IPS-18c (cell line): Measurements from ENCODE around the gene TRAF2.

ENCODE experiments used
- H3K4me3 ChIP-seq: 2 replicates; pipeline ENCODE4 v1.7.0; 2013; ENCODE audit warnings: low read depth, mild to moderate bottlenecking, low read length, moderate library complexity; ENCODE audit not compliant: insufficient read depth
- H3K9me3 ChIP-seq: one replicate; pipeline ENCODE4 v1.6.1; 2013; ENCODE audit warnings: mild to moderate bottlenecking, low read length, moderate library complexity; ENCODE audit not compliant: control insufficient read depth, insufficient read depth

The TRAF2 gene

DNA sequence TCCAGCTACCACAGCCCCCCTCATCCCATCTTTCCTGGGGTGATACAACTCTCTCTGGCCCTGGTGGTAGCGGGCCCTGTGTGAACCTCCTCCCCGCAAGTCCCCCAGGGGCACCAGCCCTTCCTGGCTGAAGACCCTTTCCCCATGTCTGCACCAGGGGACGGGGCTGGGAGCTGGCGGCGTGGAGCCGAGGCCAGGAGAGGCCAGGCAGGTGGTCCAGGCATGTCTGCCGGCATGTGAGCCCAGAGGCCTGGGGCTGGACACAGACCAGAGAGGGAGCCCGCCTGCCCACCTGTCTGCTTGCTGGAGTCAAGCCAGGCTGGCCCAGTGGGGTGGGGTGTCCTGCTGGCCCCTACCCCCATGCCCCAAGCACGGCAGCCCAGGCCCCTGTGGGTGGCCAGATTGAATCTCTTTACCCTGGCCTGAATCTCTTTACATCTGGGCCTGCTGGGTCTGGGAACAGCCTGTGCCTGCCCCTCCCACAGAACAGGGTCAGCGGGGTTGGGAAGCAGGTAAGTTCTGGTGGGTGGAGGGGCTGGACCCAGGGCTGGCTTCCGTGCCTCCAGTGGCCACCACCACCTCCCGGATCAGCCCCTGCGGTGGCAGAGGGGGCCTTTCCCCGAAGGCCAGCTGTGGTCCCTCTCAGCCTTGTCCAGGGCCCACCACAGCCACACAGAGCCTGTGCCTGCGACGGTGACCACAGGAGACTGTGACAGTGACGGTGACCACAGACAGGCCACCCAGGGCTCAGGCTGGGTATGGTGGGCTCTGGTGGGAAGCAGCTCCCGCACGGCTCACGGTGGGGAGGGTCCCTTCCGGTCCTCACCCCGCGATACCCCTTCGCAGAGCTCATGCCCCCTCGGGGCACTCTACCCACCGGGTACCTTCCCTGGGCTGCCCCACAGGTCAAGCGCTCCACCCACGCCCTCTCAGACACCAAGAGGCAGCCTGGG lies 72.9 kb downstream of the TRAF2 start:
- Histone ChIP-seq H3K4me3 (no peak overlapping the region), H3K9me3 (no peaks in the 10 kb centered on the region)

DNA sequence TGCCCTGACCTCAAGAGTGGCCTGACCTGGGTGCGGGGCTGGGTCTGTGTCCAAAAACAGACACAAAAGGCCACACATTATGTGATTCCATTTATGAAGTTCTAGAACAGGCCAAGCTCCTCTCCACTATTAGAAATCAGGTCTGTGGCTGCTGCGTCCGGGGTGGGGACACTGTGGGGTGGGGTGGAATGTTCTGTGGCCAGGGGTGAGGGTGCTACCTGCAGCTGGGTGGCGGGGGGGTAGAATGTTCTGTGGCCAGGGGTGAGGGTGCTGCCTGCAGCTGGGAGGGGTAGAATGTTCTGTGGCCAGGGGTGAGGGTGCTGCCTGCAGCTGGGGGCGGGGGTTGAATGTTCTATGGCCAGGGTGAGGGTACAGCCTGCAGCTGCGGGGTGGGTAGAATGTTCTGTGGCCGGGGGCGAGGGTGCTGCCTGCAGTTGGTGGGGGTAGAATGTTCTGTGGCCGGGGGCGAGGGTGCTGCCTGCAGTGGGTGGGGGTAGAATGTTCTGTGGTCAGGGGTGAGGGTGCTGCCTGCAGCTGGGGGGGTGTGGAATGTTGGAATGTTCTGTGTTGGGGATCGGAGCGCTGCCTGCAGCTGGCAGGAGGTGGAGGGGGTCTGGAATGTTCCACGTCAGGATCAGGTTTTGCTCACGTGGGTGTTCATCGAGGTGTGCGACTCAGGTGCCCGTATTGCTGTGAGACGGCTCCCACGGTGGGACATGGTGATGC lies 74.1 kb downstream of the TRAF2 start:
- H3K9me3 ChIP-seq, result no peaks in the 10 kb centered on the region
- H3K4me3 ChIP-seq, result no peak overlapping the region

DNA sequence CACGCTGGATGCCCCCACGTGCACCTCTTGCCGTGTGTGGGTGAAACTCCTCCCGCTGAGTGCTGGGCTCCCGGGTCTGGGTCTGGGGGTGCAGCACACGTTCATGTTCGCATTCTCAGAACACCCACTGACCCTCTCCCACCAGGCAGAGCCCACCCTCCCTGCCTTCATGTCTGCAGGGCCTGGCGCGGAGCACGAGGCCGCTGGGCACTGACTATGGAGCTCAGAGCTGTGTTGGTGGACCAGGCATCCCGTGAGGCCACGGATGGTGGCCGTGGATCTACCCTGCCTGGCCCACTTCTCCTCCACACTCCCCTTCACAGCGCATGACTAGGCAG lies 74.6 kb downstream of the TRAF2 start:
- H3K9me3 ChIP-seq, result no peaks in the 10 kb centered on the region

DNA sequence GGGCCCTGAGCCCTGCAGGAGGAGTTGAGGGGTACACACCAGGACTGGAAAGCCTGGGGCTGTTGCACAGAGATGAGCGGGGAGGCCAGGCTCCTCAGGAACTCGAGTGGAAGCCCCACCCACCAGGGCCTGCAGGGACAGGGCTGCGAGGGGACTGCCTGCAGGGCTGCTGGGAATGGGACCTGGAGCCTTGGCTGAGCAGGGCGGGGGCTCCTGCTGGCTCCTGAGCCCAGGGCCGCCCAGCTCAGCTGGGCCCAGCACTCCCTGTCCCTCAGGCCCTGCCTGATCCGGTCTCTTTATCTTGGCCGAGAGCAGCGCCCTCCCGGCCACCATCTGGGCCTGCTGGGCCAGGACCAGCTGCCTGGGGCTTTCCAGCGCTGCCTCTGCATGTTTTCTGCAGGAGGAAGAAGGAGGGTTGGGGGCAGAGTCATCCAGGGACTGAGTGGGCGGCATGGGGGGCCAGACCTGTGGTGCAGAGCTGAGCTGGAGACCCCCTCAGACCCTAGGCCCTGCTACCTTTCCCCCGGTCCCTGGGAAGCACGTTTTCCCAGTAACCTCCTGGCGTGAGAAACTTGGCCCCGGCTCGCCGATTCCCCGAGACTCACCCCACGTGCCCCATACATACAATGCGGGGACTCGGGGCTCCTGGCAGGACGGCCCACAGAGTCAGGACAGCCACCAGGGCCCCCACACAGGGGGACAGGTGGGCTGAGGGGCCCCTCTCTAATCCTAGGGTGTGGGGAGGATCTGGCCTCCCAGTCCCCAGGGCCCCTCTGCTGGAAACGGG lies 75.2 kb downstream of the TRAF2 start:
- Histone ChIP-seq H3K4me3 (no peak overlapping the region), H3K9me3 (no peaks in the 10 kb centered on the region)

More for the DNA sequence above, 74.6 kb downstream of the TRAF2 start:
- no peak overlapping the region for H3K4me3 ChIP-seq

DNA sequence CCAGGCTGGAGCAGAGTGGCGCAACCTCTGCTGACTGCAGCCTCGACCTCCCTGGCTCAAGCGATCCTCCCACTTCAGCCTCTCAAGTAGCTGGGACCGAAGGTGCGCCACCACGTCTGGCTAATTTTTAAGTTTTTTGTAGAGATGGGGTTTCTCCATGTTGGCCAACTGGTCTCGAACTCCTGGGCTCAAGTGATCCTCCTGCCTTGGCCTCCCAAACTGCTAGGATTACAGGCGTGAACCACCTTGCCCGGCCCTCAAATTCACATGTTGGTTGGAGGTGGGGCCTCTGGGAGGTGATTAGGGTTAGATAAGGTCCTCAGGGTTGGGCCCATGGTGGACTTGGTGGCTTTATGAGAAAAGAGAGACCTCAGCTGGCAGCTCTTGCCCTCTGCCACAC lies 75.8 kb downstream of the TRAF2 start:
- Histone ChIP-seq H3K9me3 (no peaks in the 10 kb centered on the region), H3K4me3 (no peak overlapping the region)

DNA sequence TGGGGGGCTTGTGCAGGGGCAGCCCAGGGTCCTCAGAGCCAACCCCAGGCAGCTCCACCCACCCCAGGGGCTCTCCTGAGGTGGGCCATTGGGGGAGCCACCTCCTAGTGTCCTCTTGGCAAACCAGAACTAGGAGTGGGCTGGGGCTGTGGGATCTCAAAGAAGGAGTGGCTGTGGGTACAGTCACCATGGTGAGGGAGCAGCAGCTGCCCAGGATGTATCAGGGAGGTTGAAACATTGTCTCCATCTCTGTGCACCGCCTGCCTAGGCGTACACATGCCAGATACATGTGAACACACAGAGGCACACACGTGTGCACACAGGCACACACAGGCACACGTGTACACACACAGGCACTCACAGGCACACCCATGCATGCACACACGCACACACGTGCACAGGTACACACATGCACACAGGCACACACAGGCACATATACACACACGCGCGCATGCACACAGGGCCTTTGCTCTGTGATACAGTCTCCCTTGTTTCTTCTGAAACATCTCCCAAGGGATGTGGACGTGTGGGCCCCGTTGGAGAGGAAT lies 76.5 kb downstream of the TRAF2 start:
- Histone ChIP-seq H3K4me3 (no peak overlapping the region), H3K9me3 (no peaks in the 10 kb centered on the region)

DNA sequence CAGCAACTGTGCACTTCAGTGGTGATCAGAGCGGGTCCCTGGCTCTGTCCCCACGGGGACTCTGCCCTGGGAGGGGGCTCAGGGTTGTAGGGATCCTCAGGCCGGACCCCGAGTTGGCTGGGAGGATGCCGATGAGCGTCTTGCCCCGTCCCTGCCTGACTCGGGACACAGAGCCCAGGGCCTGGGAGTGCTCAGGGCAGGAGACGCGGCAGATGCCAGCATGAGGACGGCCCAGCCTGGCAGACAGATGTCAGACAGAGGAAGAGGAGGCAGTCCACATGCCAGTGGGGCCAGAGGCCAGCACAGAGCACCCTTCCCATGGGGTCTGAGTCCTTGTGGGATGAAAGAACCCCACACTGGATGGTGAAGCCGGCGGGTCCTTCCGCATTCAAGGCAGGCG lies 77.0 kb downstream of the TRAF2 start:
- Histone ChIP-seq H3K9me3 (no peaks in the 10 kb centered on the region), H3K4me3 (no peak overlapping the region)

DNA sequence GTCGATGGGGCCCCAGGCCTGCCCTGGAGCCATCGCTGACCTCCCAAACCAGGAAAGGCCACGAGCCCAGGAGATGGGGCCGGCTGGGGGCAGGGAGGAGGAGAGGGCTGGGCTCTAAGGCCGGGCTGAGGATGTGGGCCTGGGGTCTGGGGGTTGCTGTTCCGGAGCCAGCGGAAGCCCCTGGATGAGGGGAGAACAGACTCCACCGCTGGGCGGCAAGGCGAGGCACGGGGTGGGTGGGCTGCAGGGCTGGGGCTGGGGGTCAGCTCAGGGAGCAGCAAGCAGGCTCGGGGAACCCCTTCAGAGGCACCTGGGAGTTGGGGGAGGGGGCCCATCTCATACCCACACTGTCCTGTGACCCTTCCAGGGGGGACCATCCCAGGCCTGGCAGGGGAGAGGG lies 77.4 kb downstream of the TRAF2 start:
- no peaks in the 10 kb centered on the region for H3K9me3 ChIP-seq
- no peak overlapping the region for H3K4me3 ChIP-seq

DNA sequence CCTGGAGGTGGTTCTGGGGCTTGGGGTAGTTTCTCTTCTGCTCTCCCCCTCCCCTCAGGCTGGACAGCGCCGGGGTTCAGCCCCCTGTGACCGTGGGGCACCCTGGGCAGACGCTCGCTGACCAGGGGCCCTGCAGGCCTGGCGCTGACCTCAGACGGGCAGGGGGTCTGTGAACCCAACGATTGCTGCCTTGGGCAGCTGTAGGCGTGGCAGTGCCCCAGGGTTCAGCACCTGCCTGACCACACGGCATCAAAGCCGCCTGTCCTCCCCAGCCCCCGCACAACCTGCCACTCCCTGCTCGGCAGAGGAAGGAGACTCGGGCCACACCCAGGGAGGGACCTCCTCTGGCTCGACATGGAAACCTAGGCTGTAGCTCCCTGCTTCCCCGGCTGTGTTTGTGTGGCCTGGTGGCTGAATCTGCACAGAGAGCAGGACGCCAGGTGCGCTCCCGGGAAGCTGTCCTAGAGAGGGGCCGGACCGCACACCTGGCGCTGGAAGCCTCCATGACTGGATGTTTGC lies 77.9 kb downstream of the TRAF2 start:
- no peak overlapping the region for H3K4me3 ChIP-seq
- H3K9me3 ChIP-seq, result no peaks in the 10 kb centered on the region

DNA sequence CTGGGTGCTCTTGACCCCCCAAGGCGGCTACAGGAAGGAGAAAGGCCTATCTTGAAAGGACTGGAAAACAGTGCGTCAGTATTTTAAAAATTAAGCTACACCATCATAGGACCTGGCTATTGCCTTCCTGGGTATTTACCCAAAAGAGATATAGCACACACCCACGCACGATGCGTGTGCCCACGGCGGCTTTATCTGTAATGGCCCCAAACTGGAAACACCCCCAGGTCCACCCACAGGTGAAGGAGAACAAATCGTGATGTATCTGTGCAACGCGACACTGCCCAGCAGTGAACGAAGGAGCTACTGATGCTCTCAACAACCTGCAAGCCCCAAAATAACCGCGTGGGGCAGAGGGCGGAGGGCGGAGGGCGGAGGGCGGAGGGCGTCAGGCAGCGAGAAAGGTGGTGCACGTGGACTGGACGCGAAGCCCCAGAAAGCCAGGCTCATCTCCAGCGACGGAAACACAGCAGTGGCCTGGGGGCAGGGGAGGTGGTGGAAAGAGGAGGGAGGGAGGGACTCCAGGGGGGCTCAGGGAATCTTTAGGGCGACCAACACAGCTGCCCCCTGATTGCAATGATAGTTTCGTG lies 78.6 kb downstream of the TRAF2 start:
- Histone ChIP-seq H3K9me3 (no peaks in the 10 kb centered on the region), H3K4me3 (no peak overlapping the region)

DNA sequence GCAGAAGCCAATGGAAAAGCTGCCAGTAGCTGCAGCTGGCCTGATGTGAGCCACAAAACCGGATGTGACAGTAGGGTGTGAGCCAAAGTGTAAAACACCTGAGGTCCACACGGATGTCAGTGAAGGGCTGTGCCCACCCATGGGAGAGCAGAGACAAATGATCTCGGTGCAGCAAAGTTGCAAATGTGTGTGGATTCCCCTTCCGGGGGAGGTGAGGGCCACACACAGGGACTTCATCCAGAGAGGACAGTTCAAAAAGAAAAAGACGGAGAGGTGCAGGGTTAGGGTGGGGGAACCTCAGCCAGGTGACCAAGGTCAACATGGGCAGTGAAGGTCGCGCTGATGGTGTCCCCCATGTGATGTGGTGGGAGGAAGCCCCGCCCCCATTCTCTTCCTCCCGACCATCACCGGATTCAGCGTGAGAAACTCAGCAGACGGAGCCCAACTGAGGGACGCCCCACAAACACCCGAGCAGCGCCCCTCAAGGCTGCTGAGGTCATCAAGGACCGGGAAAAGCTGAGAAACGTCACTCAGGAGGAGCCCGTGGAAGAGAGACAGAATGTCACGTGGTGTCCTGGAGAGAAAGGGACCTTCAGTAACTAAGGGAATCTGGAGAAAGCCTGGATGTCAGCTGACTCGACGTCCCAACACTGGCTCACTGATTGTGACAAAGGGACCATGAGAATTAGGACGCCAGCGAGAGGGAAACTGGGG lies 79.6 kb downstream of the TRAF2 start:
- Histone ChIP-seq H3K9me3 (no peaks in the 10 kb centered on the region), H3K4me3 (no peak overlapping the region)

DNA sequence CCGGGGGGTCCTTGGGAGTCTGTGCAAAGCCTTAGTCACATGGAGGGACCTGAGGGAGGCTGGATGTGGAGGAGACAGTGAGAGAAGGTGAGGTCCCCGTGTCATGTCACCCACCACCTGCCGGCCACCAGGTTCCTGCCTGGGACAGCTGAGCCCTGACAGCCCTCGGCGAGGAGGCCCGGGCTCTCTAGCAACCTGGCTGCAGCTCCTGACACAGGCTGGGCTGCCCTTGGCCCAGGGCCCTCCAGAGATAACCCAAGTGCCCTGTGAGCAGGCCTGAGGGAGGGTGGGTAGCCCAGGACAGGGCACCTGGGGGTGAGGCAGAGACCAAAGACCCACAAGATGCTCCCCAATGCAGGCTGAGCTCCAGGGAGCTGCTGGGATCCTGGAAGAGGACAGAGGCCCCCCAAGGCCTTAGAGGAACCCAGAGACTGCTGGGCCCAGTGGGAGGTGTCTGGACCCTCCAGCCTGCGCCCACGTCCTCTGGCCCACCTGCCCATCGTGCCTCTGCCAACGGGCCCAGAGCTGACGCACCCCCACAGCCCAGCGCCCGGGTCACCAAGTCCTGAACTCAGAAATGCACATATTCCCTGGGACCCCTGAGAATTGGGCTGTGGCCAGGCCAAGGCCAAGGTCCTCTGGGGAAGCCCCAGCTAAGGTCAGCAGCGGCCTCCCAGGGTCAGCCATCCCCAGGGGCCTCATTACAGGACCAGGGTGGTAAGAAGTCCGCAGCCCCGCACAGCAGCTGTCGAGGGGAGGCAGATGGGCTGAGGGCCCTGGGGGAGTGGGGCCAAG lies 82.2 kb downstream of the TRAF2 start:
- no peaks in the 10 kb centered on the region for H3K9me3 ChIP-seq
- no peak overlapping the region for H3K4me3 ChIP-seq

DNA sequence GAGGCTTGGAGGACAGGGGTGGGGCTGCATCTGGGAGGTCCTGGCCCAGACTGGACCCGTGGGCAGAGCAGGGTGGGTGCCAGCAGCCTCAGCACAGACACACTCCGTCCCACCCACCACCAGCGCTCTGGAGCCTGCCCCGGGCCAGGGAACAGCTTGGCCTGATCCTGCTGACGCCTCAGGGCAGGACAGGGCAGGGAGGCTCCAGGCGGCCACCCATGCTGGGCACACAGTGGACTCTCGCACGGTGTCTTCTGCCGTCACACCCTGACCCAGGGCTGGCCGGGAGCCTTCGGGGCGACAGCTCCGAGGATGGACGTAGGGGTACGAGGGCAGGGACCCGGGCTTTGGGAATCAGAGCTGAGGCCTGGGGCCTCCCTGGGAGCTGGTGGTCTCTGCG lies 82.8 kb downstream of the TRAF2 start:
- H3K4me3 ChIP-seq, result no peak overlapping the region
- H3K9me3 ChIP-seq, result peaks cover under 1% of the 10 kb centered on the region

DNA sequence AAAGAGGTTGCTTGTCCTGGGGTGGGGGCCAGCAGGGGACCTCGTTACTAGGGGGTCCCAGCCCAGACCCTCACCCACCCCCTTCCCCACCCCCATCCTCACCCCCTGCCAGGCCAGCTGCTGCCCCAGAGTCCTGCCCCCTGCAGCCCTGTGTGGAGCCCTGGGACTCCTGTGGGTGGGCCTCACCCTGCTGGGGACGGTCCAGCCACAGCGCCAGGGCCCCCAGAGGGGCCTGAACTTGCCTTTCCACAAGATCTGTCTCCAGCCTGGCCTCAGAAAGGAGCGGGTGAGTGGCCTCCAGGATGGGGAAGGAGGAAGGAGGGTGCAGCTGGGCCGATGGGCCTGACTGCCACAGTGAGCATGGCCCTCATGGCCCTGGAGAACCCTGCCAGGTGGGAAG lies 83.5 kb downstream of the TRAF2 start:
- Histone ChIP-seq H3K4me3 (no peak overlapping the region), H3K9me3 (peaks cover 2% of the 10 kb centered on the region)

DNA sequence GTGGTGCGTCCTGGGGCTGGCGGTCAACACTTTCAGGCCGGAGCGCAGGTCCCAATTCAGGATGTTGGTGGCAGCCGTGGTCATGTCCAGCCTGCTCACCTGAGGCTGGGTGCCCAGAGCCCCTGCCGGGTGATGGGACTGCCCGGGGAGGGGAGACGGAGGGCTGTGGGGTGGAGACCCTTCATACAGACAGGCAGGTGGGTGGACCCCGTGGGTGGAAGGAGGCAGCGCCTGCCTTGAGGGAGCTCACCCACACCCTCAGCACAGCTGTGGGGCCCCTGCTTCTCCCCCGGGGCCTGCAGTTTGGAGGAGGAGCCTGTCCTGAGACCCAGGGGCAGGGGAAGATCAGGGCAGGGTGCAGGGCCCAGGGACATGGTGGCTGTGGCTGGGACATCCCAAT lies 84.0 kb downstream of the TRAF2 start:
- peaks cover 2% of the 10 kb centered on the region for H3K9me3 ChIP-seq
- H3K4me3 ChIP-seq, result no peak overlapping the region

DNA sequence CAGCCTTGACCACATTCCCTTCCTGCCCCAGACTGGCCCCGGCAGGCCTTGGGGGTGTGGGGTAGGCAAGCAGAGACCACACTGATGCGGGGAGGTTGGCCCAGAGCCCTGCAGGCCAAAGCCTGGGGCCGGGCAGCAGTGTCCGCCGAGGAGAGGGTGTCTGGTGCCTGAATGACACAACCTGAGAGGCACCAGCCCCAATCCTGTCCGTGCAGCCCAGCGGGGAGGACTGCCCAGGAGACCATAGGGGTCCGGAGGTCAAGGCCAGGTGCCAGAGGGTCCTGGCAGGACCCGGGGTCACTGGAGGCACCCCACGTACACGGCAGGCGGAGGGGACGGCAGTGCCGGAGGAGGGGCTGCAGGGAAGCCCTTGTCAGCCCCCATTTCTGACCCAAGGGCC lies 85.4 kb downstream of the TRAF2 start:
- Histone ChIP-seq H3K4me3 (no peak overlapping the region), H3K9me3 (peaks cover 2% of the 10 kb centered on the region)
